H7 (cell line): ENCODE results near the gene GNPTAB. TPM values are rescaled to one million over a fixed set of nuclear protein-coding genes. Genes with fewer than 3 reads are reported as not detected.
A peak's percentile ranks its signal among the peaks of the same experiment; 100 is the strongest.
"Not testable (repeated sequence)": the region's sequence is repeated elsewhere in the genome, so short reads cannot be mapped to it uniquely, and the experiment has no call there.

ENCODE experiments used
- DNase-seq: peaks from one replicate; pipeline ENCODE4 v3.0.0; 2012
- H3K27me3 ChIP-seq: 2 replicates; pipeline ENCODE4 v1.6.0; 2011; ENCODE audit warnings: mild to moderate bottlenecking, low read length; ENCODE audit not compliant: control insufficient read depth, insufficient read depth
- H3K36me3 ChIP-seq: replicated peaks from 2 replicates; pipeline ENCODE4 v1.5.1; 2011; ENCODE audit warnings: low read length; ENCODE audit not compliant: control insufficient read depth, insufficient read depth
- H3K4me3 ChIP-seq: 2 replicates; pipeline ENCODE4 v1.5.1; 2011; ENCODE audit warnings: low read depth, mild to moderate bottlenecking, control low read depth, low read length, moderate library complexity; ENCODE audit not compliant: insufficient read depth
- total RNA-seq: library from RNA; depleted of rRNA; stranded (reverse); fragments of >200 nt; shearing (Covaris generic); gene quantifications from 2 replicates; pipeline ENCODE4 v1.2.3, GENCODE V29; 2014; rRNA removed

GNPTAB gene
- total RNA-seq, result 13.9 and 23.7 TPM in 2 replicates

- DNase-seq, result peak; percentile 97
- H3K27me3 ChIP-seq, result no peaks in the 10 kb centered on the region
- H3K4me3 ChIP-seq, result peak within 1 kb of the TSS; percentile 64
- H3K36me3 ChIP-seq, result no peaks in the 10 kb centered on the region
Measured at GRCh38 chr12:101830367-101831325, at the start of gene GNPTAB. Gene GNPTAB (minus strand): TSS chr12:101830959. CDS start chr12:101830675, 284 bp downstream.

- DNase-seq, result peak; percentile 15
- peak overlapping the region; percentile 71 for H3K4me3 ChIP-seq
- H3K36me3 ChIP-seq, result no peaks in the 10 kb centered on the region
- H3K27me3 ChIP-seq, result peaks cover 16% of the 10 kb centered on the region
Measured at GRCh38 chr12:101878243-101878821, 47.6 kb upstream of the GNPTAB start.

- Histone ChIP-seq H3K36me3 (no peaks in the 10 kb centered on the region), H3K4me3 (peak overlapping the region; percentile 71), H3K27me3 (peaks cover 16% of the 10 kb centered on the region)
- DNase-seq, result peak; percentile 77
Measured at GRCh38 chr12:101877806-101878242, 47.1 kb upstream of the GNPTAB start.

- peak; percentile 93 for DNase-seq
- Histone ChIP-seq H3K27me3 (peaks cover 16% of the 10 kb centered on the region), H3K4me3 (peak within 1 kb of the TSS; percentile 71), H3K36me3 (no peaks in the 10 kb centered on the region)
Measured at GRCh38 chr12:101876861-101877805, 46.4 kb upstream of the GNPTAB start, which contains the start of gene DRAM1. Gene DRAM1 (plus strand): TSS chr12:101877580. CDS start chr12:101877790, 210 bp downstream.

- H3K36me3 ChIP-seq, result no peaks in the 10 kb centered on the region
- peak overlapping the region; percentile 71; the same call in 1 of the 2 replicates for H3K4me3 ChIP-seq
- peak; percentile 22 for DNase-seq
Measured at GRCh38 chr12:101876322-101876860, 45.6 kb upstream of the GNPTAB start.

GRCh38 chr12:101875162-101875561 is 44.4 kb upstream of the GNPTAB start:
- H3K36me3 ChIP-seq, result no peaks in the 10 kb centered on the region
- H3K27me3 ChIP-seq, result peaks cover 16% of the 10 kb centered on the region
- no peak overlapping the region for H3K4me3 ChIP-seq
- no peak for DNase-seq

More at GRCh38 chr12:101876322-101876860, 45.6 kb upstream of the GNPTAB start:
- peaks cover 16% of the 10 kb centered on the region for H3K27me3 ChIP-seq

GRCh38 chr12:101870925-101871324 is 40.2 kb upstream of the GNPTAB start:
- no peak overlapping the region for H3K4me3 ChIP-seq
- H3K27me3 ChIP-seq, result no peaks in the 10 kb centered on the region
- no peaks in the 10 kb centered on the region for H3K36me3 ChIP-seq
- no peak for DNase-seq

GRCh38 chr12:101867619-101868018 is 36.9 kb upstream of the GNPTAB start:
- not testable (repeated sequence) for H3K36me3 ChIP-seq, H3K27me3 ChIP-seq, H3K4me3 ChIP-seq, DNase-seq

- H3K27me3 ChIP-seq, result no peaks in the 10 kb centered on the region
- DNase-seq, result no peak
- no peaks in the 10 kb centered on the region for H3K36me3 ChIP-seq
- no peak overlapping the region for H3K4me3 ChIP-seq
Measured at GRCh38 chr12:101866615-101867373, 36.0 kb upstream of the GNPTAB start.

GRCh38 chr12:101863981-101864380 is 33.2 kb upstream of the GNPTAB start:
- DNase-seq, result no peak
- Histone ChIP-seq H3K27me3 (no peaks in the 10 kb centered on the region), H3K4me3 (no peak overlapping the region), H3K36me3 (no peaks in the 10 kb centered on the region)

- no peaks in the 10 kb centered on the region for H3K27me3 ChIP-seq
- H3K4me3 ChIP-seq, result no peak overlapping the region
- H3K36me3 ChIP-seq, result no peaks in the 10 kb centered on the region
- no peak for DNase-seq
Measured at GRCh38 chr12:101862245-101862644, 31.5 kb upstream of the GNPTAB start.

- not testable (repeated sequence) for H3K36me3 ChIP-seq, H3K27me3 ChIP-seq, H3K4me3 ChIP-seq, DNase-seq
Measured at GRCh38 chr12:101861688-101862087, 30.9 kb upstream of the GNPTAB start.
